PC-9 (cell line): ENCODE measurements around the gene AIFM2.

Experiments used
- EZH2 ChIP-seq: fragments of 200-600 bp; sonication (generic); IDR thresholded peaks from 2 replicates; pipeline ENCODE4 v1.8.0; 2017; ENCODE audit warnings: antibody characterized with exemption, low read depth
- TF ChIP-seq, protein P1 (sequence below): fragments of 200-600 bp; sonication (generic); conservative IDR thresholded peaks from 2 replicates; pipeline ENCODE4 v1.6.1; 2017; ENCODE audit warnings: mixed run types, antibody characterized with exemption, mild to moderate bottlenecking, moderate library complexity

DNA sequence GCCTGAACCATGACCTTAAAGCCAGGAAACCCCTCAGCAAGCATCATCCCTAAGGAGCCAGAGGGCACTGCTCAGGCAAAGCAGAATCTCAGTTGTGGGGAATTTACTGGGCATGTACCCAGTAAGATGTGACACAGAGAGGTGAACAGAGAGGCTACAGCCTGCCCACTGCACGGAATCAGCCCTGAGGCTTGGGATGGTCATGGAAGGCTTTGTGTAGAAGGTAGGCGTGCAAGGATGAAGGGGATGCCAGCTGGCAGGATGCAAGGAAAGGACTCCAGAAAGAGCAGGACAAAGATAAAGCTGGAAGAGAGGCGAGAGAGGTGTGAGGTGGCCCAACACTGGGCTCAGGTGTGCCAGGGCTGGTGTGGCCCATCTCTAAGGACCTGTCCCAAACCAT, 2.4 kb upstream of the AIFM2 start:
- TF ChIP-seq, protein P1, sequence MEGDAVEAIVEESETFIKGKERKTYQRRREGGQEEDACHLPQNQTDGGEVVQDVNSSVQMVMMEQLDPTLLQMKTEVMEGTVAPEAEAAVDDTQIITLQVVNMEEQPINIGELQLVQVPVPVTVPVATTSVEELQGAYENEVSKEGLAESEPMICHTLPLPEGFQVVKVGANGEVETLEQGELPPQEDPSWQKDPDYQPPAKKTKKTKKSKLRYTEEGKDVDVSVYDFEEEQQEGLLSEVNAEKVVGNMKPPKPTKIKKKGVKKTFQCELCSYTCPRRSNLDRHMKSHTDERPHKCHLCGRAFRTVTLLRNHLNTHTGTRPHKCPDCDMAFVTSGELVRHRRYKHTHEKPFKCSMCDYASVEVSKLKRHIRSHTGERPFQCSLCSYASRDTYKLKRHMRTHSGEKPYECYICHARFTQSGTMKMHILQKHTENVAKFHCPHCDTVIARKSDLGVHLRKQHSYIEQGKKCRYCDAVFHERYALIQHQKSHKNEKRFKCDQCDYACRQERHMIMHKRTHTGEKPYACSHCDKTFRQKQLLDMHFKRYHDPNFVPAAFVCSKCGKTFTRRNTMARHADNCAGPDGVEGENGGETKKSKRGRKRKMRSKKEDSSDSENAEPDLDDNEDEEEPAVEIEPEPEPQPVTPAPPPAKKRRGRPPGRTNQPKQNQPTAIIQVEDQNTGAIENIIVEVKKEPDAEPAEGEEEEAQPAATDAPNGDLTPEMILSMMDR, result no peak
- TF ChIP-seq EZH2, result no peak
